HG03442 (cell line): Measurements from ENCODE around the gene PIK3R5.

ENCODE experiments used
- ATAC-seq: cut with Tn5 transposase; IDR thresholded peaks from one replicate; pipeline ENCODE4 v1.9.1; 2021; ENCODE audit warnings: mild to moderate bottlenecking, moderate library complexity; ENCODE audit not compliant: unreplicated experiment

PIK3R5 gene

DNA sequence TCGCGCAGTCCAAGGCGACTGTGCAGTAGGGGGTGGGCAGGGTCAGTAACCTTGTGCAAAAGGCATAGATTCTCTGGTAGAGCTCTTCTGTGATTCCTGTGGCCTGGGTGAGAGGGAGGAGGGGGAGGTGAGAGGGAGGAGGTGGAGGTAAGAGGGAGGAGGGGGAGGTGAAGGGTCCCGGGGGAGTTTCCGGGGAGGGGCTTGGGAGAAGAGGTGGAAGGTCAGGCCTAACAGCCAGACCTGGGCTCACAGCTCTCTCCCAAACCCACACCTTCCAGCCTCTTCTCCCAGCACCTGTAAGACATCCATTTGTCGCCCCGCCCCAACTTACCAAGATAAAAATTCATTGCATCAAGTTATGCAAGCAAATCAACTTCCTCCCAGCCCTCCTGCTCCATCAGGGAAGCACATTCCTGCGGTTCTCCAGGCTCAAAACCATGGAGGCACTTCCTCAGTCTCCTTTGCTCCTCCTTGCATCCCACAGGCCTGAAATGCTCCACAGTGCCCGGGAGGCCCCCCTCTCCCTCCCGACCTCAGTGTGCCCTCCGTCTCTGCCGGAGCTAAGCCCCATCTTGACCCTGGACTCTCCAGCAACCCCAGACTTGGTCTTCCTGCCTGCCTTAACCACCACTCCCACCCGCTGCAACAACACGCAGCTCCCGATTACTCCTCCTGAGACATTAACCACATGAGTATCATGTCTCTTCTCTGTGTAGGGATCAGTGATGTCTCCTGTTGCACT, 128.5 kb downstream of the PIK3R5 start:
- ATAC-seq, result no peak

- ATAC-seq, result no peak
These were observed 129.7 kb downstream of the PIK3R5 start for GRCh38 chr17:8835631-8836364.

DNA sequence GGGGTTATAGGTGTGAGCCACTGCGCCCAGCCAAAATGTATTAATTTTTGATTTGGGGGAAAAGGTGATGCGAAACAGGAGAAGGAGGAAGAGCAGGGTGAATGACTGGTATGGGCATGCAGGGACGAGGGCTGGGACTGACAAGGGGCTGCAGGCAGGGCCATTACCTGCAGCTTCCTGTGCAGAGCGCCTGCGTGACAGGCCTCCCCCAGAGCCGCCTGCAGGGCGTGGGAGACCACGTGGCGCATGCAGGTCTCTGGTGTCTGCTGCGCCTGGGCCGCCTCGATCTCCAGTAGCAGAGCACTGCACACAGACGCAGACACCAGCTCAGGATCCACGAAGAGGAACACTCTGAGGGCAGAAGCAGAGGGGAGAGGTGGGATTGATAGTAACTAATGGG, 130.4 kb downstream of the PIK3R5 start:
- no peak for ATAC-seq

DNA sequence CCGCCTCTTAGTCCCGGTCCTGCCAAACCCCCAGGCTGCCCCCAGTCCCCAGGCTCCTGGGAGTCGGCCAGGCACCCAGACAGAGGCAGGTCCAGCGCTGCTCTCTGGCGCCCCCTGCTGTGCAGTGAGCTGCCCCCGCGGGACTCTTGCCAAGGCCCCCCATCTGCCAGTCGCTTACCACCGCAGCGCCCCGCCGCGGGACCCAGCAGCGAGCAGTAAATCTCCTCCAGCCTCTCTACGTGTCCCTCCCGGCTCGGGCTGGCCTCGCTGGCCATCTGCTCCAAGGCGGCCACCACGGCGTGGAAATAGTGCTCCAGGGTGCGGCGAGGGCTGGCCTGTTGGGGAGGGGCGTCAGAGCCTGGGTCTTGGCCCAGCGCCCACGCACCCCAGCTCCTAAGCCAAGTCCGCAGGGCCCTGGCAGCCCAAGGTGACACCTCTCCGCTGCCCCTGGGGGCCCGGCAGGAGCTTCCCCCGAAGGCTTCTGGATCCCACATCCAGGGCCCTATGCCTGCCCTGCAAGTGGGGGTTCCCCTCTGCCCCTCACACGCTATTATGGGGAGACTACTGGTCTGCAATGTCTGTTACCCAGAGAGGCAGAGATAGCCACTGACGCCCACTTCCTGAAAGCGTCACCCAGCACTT, 132.7 kb downstream of the PIK3R5 start:
- ATAC-seq, result no peak

DNA sequence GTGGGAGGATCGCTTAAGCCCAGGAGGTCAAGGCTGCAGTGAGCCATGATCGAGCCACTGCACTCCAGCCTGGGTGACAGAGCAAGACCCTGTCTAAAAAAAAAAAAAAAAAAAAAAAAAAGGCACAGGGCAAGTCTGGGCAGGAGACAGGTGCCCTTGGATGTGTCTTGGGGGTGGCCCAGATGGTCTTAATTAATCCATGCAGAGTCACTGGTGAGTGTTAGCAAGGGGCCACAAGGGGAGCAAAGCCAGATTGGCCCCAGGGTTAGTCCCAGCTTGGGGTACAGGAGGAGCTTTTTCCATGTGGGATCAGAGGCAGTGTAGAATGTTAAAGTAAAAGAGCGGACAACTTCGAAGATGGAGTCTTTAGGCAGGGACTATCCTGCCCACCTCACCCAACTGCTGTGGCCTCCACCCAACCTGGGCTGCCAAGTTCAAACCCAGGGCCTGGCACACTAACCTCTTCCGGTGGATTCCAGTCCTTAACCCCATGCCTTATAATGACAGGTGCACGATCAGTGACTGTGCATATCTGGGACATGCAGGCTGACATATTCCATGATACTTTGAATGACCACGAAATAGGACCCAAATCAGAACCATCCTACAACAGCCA, 134.2 kb downstream of the PIK3R5 start:
- ATAC-seq, result no peak

DNA sequence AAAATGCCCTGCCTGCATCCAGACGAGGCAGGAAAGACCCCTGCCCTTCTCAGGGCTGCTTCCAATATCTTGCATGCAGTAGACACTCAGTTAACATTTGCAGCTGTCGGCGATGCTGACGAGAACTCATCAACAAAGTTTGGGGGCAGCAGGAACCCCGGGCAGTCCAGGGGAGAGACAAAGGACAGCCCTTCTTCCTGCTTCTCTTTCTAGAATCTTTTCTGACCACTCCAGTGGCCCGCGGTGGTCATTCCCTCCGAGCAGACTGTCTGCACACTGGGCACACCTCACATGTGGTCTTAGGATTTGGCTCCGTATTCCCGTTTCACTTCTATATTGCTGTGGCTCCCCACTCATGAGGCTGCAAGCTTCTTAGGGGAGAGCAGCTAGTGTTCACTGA, 135.4 kb downstream of the PIK3R5 start:
- no peak for ATAC-seq

- no peak for ATAC-seq
These were observed 136.2 kb downstream of the PIK3R5 start for GRCh38 chr17:8829036-8829941.
